H1 (cell line): ENCODE data around the gene RMC1. TPM values are rescaled to one million over a fixed set of nuclear protein-coding genes. Genes with fewer than 3 reads are reported as not detected.

ENCODE experiments used
- GABPA ChIP-seq: IDR thresholded peaks from 2 replicates; pipeline ENCODE4 v1.6.1; 2011; ENCODE audit warnings: mild to moderate bottlenecking, low read length, moderate library complexity, borderline replicate concordance; ENCODE audit not compliant: insufficient read depth
- RFX5 ChIP-seq: IDR thresholded peaks from 2 replicates; pipeline ENCODE4 v1.6.1; 2011; ENCODE audit warnings: low read depth, low read length, improper control_type of control experiment, borderline replicate concordance
- SIX5 ChIP-seq: IDR thresholded peaks from 2 replicates; pipeline ENCODE4 v1.6.1; 2011; ENCODE audit warnings: mild to moderate bottlenecking, low read depth, low read length
- SRF ChIP-seq: IDR thresholded peaks from 2 replicates; pipeline ENCODE4 v1.6.1; 2011; ENCODE audit warnings: mild to moderate bottlenecking, low read depth, low read length, moderate library complexity
- TBP ChIP-seq: IDR thresholded peaks from 2 replicates; pipeline ENCODE4 v1.6.1; 2011; ENCODE audit warnings: low read depth, low read length, improper control_type of control experiment
- polyA plus RNA-seq, 7 experiments: library from polyadenylated mRNA; depleted of rRNA in 3 of 7; stranded (reverse) in 5 of 7; unstranded in 2 of 7; fragments of >200 nt in 5 of 7; fragments of 200-250 nt in 2 of 7; gene quantifications; 1 replicate in 5 of 7; 2 replicates in 1 of 7; 4 replicates in 1 of 7; pipeline versions ENCODE4 v1.2.1 to v1.2.3, GENCODE V29; 2011 to 2013; ENCODE audit warnings: missing spikeins in 2 of 7, mixed read lengths in 2 of 7
- total RNA-seq: library from RNA; stranded (reverse); fragmentation: NEBNext Ultra II Directional; extraction: Animal tissue kit (Norgen Biotek cat#: 25700); gene quantifications from 2 replicates; pipeline ENCODE4 v1.2.1, GENCODE V29; 2021

The RMC1 gene
- total and polyA plus RNA-seq, 2 of the 8 experiments (the other 6 are each of a cell fraction or from before 2014, with no cell fraction given) = 16.4 to 20.1 TPM

DNA sequence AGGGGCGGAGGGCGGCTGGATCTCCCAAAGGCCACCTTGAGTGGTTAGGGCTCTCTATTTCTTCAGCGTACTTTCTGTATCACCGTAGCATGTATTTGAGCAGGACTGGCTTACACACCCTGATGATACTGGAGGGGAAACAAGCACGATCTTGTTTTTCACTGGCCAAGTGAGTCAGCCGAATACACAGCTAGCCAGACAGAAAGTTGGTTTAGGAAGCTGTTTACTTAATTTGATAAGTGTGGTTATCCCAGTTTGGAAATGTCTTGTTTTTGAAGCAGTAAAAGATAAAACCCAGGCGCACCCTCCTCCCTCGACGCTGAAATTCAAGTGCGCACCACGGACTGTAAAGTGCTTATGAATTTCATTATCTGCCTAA, 49.6 kb upstream of the RMC1 start (continued):
- no peak for TF ChIP-seq SRF
- no peak for TF ChIP-seq GABPA
- no peak for TF ChIP-seq SIX5
- TF ChIP-seq TBP = no peak
- no peak for TF ChIP-seq RFX5
- TF ChIP-seq, all 59 proteins: peak for 0
